Mesothelial cell of epicardium (in vitro differentiated cells): ENCODE measurements around the gene CD6. TPM values are rescaled to one million over a fixed set of nuclear protein-coding genes. Genes with fewer than 3 reads are reported as not detected.

Source experiments
- DNase-seq, 2 experiments: peaks; one replicate each; pipeline ENCODE4 v3.0.0; 2021; ENCODE audit warnings: low spot score in 2 of 2; ENCODE audit not compliant: unreplicated experiment in 2 of 2
- H3K27ac Mint-ChIP-seq: 2 replicates; pipeline ENCODE4 v1.8.0; 2021; ENCODE audit warnings: mixed read lengths
- H3K27me3 Mint-ChIP-seq: 2 replicates; pipeline ENCODE4 v1.8.0; 2021; ENCODE audit warnings: low read depth, mixed read lengths
- H3K36me3 Mint-ChIP-seq: 2 replicates; pipeline ENCODE4 v1.8.0; 2021; ENCODE audit warnings: mixed read lengths
- H3K4me1 Mint-ChIP-seq: 2 replicates; pipeline ENCODE4 v1.8.0; 2021; ENCODE audit warnings: mixed read lengths
- H3K4me3 Mint-ChIP-seq: 2 replicates; pipeline ENCODE4 v1.8.0; 2021; ENCODE audit warnings: mild to moderate bottlenecking, moderate library complexity, mixed read lengths
- H3K9me3 Mint-ChIP-seq: 2 replicates; pipeline ENCODE4 v1.8.0; 2021; ENCODE audit warnings: mixed read lengths
- CTCF ChIP-seq: fragments of 200-600 bp; sonication (generic); IDR thresholded peaks from one replicate; pipeline ENCODE4 v1.5.0; 2021; ENCODE audit warnings: antibody characterized with exemption; ENCODE audit not compliant: unreplicated experiment
- total RNA-seq: library from RNA; stranded (reverse); gene quantifications from 3 replicates; pipeline ENCODE4 v1.2.1, GENCODE V29; 2021

The CD6 gene
- total RNA-seq, 1 donor from 2014 or later: 0.31 TPM

GRCh38 chr11:61052182-61052972, 80.9 kb downstream of the CD6 start:
- Mint-ChIP-seq H3K4me3 (no peak overlapping the region), H3K4me1 (no peaks in the 10 kb centered on the region), H3K9me3 (peaks cover 4% of the 10 kb centered on the region), H3K27ac (no peak overlapping the region), H3K27me3 (peaks cover 18% of the 10 kb centered on the region), H3K36me3 (no peaks in the 10 kb centered on the region)
- DNase-seq: no peak
- no peak for TF ChIP-seq CTCF

DNA sequence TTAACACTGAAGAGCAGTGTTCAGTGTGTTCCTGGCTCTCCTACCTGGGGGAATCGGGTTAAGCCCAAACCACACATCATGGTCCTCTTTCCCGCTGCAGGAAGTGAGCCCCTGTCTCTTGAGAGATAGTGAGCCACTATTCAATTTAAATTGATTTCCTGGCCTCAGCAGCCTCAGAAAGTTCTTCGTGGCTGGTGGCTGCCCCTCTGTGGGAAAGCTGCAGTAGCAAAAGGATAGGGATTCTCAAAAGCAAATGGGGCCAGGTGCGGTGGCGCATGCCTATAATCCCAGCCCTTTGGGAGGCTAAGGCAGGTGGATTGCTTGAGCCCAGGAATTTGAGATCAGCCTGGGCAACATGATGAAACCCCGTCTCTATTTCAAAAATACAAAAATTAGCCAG, 81.7 kb downstream of the CD6 start:
- Mint-ChIP-seq H3K9me3 (peaks cover 4% of the 10 kb centered on the region), H3K27me3 (peaks cover 15% of the 10 kb centered on the region), H3K4me3 (no peak overlapping the region), H3K27ac (no peak overlapping the region), H3K4me1 (no peaks in the 10 kb centered on the region), H3K36me3 (no peaks in the 10 kb centered on the region)
- TF ChIP-seq CTCF: no peak
- no peak for DNase-seq

DNA sequence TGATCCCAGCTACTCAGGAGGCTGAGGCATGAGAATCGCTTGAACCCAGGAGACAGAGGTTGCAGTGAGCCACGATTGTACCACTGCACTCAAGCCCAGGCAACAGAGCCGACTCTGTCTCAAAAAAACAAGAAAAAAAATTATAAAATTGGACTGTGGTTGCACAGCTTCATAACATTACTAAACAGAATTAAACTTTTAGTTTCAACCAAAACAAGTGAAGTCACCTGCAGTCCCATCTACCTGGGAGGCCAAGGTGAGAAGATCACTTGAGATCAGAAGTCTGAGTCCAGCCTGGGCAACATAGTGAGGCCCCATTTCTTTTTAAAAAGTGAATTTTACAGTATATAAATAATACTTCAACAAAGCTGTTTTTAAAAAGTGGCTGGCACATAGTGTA, 83.0 kb downstream of the CD6 start:
- Mint-ChIP-seq H3K27me3 (peaks cover 5% of the 10 kb centered on the region), H3K9me3 (peaks cover 4% of the 10 kb centered on the region), H3K27ac (no peak overlapping the region), H3K4me1 (no peaks in the 10 kb centered on the region), H3K4me3 (no peak overlapping the region), H3K36me3 (no peaks in the 10 kb centered on the region)
- no peak for DNase-seq
- no peak for TF ChIP-seq CTCF

DNA sequence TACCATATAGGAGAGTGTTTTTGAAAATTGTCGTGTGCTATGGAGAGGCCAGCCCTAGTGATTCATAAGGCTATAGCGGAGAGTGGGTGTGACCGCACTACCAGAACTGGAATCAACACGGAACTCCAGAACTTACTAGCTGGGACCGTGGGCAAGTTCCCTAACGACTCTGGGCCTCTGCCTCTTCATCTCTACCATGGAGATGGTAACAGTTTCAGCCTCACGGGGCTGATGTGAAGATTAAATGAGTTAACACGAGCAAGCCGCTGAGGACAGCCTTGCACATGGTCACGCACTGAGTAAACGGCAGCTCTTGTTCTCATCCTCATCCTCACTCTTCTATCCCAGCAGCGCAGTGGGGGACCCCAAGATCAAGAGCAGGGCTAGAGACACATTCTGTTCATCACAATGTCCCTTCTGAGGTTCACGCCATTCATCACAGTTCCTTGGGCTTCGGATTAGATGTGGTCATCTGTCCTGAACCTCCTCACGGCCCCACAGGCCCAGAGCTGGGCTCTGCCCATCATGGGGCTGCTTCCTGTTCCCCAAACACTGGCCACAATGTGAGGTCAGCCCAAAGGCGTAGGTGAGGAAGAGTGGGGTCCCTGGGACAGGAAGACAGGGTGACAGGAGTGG, 83.6 kb downstream of the CD6 start:
- no peaks in the 10 kb centered on the region for H3K36me3 Mint-ChIP-seq
- no peak overlapping the region for H3K4me3 Mint-ChIP-seq
- peaks cover 4% of the 10 kb centered on the region for H3K9me3 Mint-ChIP-seq
- peaks cover 1% of the 10 kb centered on the region for H3K27me3 Mint-ChIP-seq
- no peak overlapping the region for H3K27ac Mint-ChIP-seq
- no peak for TF ChIP-seq CTCF
- no peak for DNase-seq
- no peaks in the 10 kb centered on the region for H3K4me1 Mint-ChIP-seq

- peaks cover 4% of the 10 kb centered on the region for H3K9me3 Mint-ChIP-seq
- H3K27ac Mint-ChIP-seq: no peak overlapping the region
- no peak for TF ChIP-seq CTCF
- H3K27me3 Mint-ChIP-seq: peaks cover under 1% of the 10 kb centered on the region
- no peaks in the 10 kb centered on the region for H3K36me3 Mint-ChIP-seq
- no peak for DNase-seq
- H3K4me1 Mint-ChIP-seq: no peaks in the 10 kb centered on the region
- no peak overlapping the region for H3K4me3 Mint-ChIP-seq
Measured at GRCh38 chr11:61055776-61056175, 84.3 kb downstream of the CD6 start.
